ENCODE results near the gene MST1.
A peak's percentile ranks its signal among the peaks of the same experiment; 100 is the strongest.

MST1 gene

GRCh38 chr3:49717959-49718857, 28.9 kb upstream of the MST1 start:
- DNase-seq, result no peak

GRCh38 chr3:49717211-49717958, 28.1 kb upstream of the MST1 start:
- no peak for DNase-seq

- no peak for DNase-seq
Measured at GRCh38 chr3:49716691-49717210, 27.5 kb upstream of the MST1 start.

- no peak for DNase-seq
Measured at GRCh38 chr3:49716169-49716568, 26.9 kb upstream of the MST1 start.

- DNase-seq, result no peak
Measured at GRCh38 chr3:49715611-49716121, 26.4 kb upstream of the MST1 start.

GRCh38 chr3:49714728-49715550, 25.7 kb upstream of the MST1 start:
- no peak for DNase-seq

- no peak for DNase-seq
Measured at GRCh38 chr3:49713336-49714105, 24.2 kb upstream of the MST1 start.

- no peak for DNase-seq
Measured at GRCh38 chr3:49712631-49713317, 23.5 kb upstream of the MST1 start.

GRCh38 chr3:49712166-49712565, 22.9 kb upstream of the MST1 start:
- DNase-seq, result no peak

GRCh38 chr3:49711489-49711888, 22.2 kb upstream of the MST1 start:
- no peak for DNase-seq

GRCh38 chr3:49709852-49710251, 20.6 kb upstream of the MST1 start:
- DNase-seq, result no peak

- no peak for DNase-seq
Measured at GRCh38 chr3:49707113-49707480, 17.8 kb upstream of the MST1 start.

- DNase-seq, result no peak
Measured at GRCh38 chr3:49706456-49707112, 17.3 kb upstream of the MST1 start.

- no peak for DNase-seq
Measured at GRCh38 chr3:49705390-49705960, 16.2 kb upstream of the MST1 start.

- no peak for DNase-seq
Measured at GRCh38 chr3:49704629-49705028, 15.4 kb upstream of the MST1 start.

- no peak for DNase-seq
Measured at GRCh38 chr3:49703956-49704355, 14.7 kb upstream of the MST1 start.

- DNase-seq, result peak; percentile 8
Measured at GRCh38 chr3:49703443-49703927, 14.2 kb upstream of the MST1 start.

- no peak for DNase-seq
Measured at GRCh38 chr3:49702672-49703071, 13.4 kb upstream of the MST1 start.

- DNase-seq, result no peak
Measured at GRCh38 chr3:49701388-49702077, 12.3 kb upstream of the MST1 start.

Measured in NCI-H2171 (cell line).